Gastrocnemius medialis (tissue), 4 donors: ENCODE results near the gene CCNB1IP1. TPM values are rescaled to one million over a fixed set of nuclear protein-coding genes. Genes with fewer than 3 reads are reported as not detected.
"Not testable (repeated sequence)": the region's sequence is repeated elsewhere in the genome, so short reads cannot be mapped to it uniquely, and the experiment has no call there.

Experiments
- ATAC-seq, 2 donors: fragments of 150-250 bp; one replicate each; pipeline ENCODE4 v1.9.1; 2016
- DNase-seq, 2 donors: peaks; one replicate each; pipeline ENCODE4 v3.0.0-alpha.2; 2019
- H3K27ac ChIP-seq, 4 donors: fragments of 200-600 bp; sonication (generic); 1 replicate in 1 of 4; 2 replicates in 3 of 4; pipeline ENCODE4 v1.5.1; 2016 to 2018; ENCODE audit warnings: mild to moderate bottlenecking in 2 of 4, moderate library complexity in 1 of 4
- H3K27me3 ChIP-seq, 3 donors: fragments of 200-600 bp; sonication (generic) in 2 of 3; 1 replicate in 1 of 3; 2 replicates in 2 of 3; pipeline versions ENCODE4 v1.5.1 to v1.6.0; 2016 to 2019; ENCODE audit warnings: mild to moderate bottlenecking in 1 of 3, moderate library complexity in 1 of 3
- H3K36me3 ChIP-seq, 2 donors: fragments of 200-600 bp; sonication (generic) in 1 of 2; one replicate each; pipeline ENCODE4 v1.5.1; 2017 to 2018
- H3K4me1 ChIP-seq, 2 donors: fragments of 200-600 bp; sonication (generic) in 1 of 2; one replicate each; pipeline ENCODE4 v1.5.1; 2016 to 2017; ENCODE audit warnings: mild to moderate bottlenecking in 2 of 2
- H3K4me3 ChIP-seq, 4 donors: fragments of 200-600 bp; sonication (generic) in 3 of 4; 1 replicate in 1 of 4; 2 replicates in 3 of 4; pipeline ENCODE4 v1.5.1; 2016 to 2019; ENCODE audit warnings: mild to moderate bottlenecking in 2 of 4
- H3K9me3 ChIP-seq, 3 donors: fragments of 200-600 bp; sonication (generic) in 2 of 3; 1 replicate in 1 of 3; 2 replicates in 2 of 3; pipeline ENCODE4 v1.5.1; 2016 to 2019
- CTCF ChIP-seq, 5 experiments: fragments of 450-650 bp in 3 of 5; fragments of 200-600 bp in 2 of 5; sonication (generic) in 2 of 5; IDR thresholded peaks in 4 of 5; conservative IDR thresholded peaks in 1 of 5; 1 replicate in 4 of 5; 2 replicates in 1 of 5; pipeline ENCODE4 v1.5.1; 2016 to 2019; ENCODE audit warnings: antibody characterized with exemption in 5 of 5, mild to moderate bottlenecking in 3 of 5, moderate library complexity in 3 of 5
- POLR2A ChIP-seq, 2 donors: fragments of 450-650 bp; IDR thresholded peaks; one replicate each; pipeline ENCODE4 v1.6.1; 2017; ENCODE audit warnings: antibody characterized with exemption in 2 of 2, mild to moderate bottlenecking in 2 of 2, moderate library complexity in 2 of 2
- in situ Hi-C, 4 donors: fragments of 200-750 bp; cut with MboI; loops; one replicate each; pipeline versions ENCODE4 v1.15.0 to v1.8.0; 2017; ENCODE audit warnings: low sequenced_read_pairs in 4 of 4
- intact Hi-C: fragments of 100-400 bp; cut with DNase I; formaldehyde crosslinking; loops from one replicate; pipeline ENCODE4 v1.15.1; 2023; ENCODE audit warnings: low total_unique reads
- total RNA-seq, 4 donors: library from RNA; depleted of rRNA; stranded (reverse); fragments of >200 nt; gene quantifications; one replicate each; pipeline versions ENCODE4 v1.1.0 to v1.2.3, GENCODE V29; 2016

The CCNB1IP1 gene
- total RNA-seq, 4 donors from 2014 or later: 15.7 to 42.9 (median 30.2) TPM

GRCh38 chr14:20343092-20343861, 10.2 kb upstream of the CCNB1IP1 start, which contains the start of gene PARP2:
TSS of gene PARP2 (plus strand) at chr14:20343635. CDS start at chr14:20343642, 7 bp downstream.
- peaks cover 0 to 12% of the 10 kb centered on the region in 2 donors for H3K36me3 ChIP-seq
- no peaks in the 10 kb centered on the region for H3K27me3 ChIP-seq
- peaks cover 5 to 10% of the 10 kb centered on the region in 2 donors for H3K4me1 ChIP-seq
- TF ChIP-seq CTCF (IDR thresholded peaks at IDR 0.05 in 4 of 5, conservative IDR thresholded peaks at IDR 0.05 in 1 of 5) (no peak), POLR2A (IDR thresholded peaks at IDR 0.05) (peak; percentile 90 to 97)
- peak; percentile 97 to 98 for DNase-seq
- peak; percentile 96 to 97 for ATAC-seq
- in situ Hi-C loops (loop anchor here (10.0 to 25.0 kb wide), 4 partner anchors 119 to 644 kb away; partner anchors contain the start of genes APEX1 (in 3 of the 4), OSGEP (in 3 of the 4), PIP4P1 (in 3 of the 4) and PNP (in 3 of the 4)), intact Hi-C loops (loop anchor here (1.0 to 10.0 kb wide), 6 partner anchors 10 to 762 kb away; partner anchors contain the start of genes CCNB1IP1, PIP4P1, TEP1 and TMEM253)
- no peaks in the 10 kb centered on the region for H3K9me3 ChIP-seq
- peak within 1 kb of the TSS; percentile 74 to 83 (median 78) for H3K4me3 ChIP-seq
- H3K27ac ChIP-seq: peak within 1 kb of the TSS; percentile 88 to 94 (median 92)

- intact Hi-C loops (loop anchor here (2.0 to 10.0 kb wide), 3 partner anchors 271 to 763 kb away; partner anchors contain the start of gene TMEM253), in situ Hi-C loops (loop anchor here (10.0 to 25.0 kb wide), 4 partner anchors 121 to 646 kb away; partner anchors contain the start of genes APEX1 (in 3 of the 4), OSGEP (in 3 of the 4), PIP4P1 (in 3 of the 4) and PNP (in 3 of the 4))
- H3K27ac ChIP-seq: peak overlapping the region; percentile 88 to 94 (median 92)
- no peak for TF ChIP-seq POLR2A (IDR thresholded peaks at IDR 0.05)
- TF ChIP-seq CTCF (IDR thresholded peaks at IDR 0.05 in 4 of 5, conservative IDR thresholded peaks at IDR 0.05 in 1 of 5): no peak
- peak overlapping the region in 3 of 4 donors; percentile 78 to 83 (median 79) for H3K4me3 ChIP-seq
- no peaks in the 10 kb centered on the region for H3K27me3 ChIP-seq
- peaks cover 5 to 10% of the 10 kb centered on the region in 2 donors for H3K4me1 ChIP-seq
- DNase-seq (no peak), ATAC-seq (no peak)
- no peaks in the 10 kb centered on the region for H3K9me3 ChIP-seq
- peaks cover 0 to 5% of the 10 kb centered on the region in 2 donors for H3K36me3 ChIP-seq
These were observed 8.6 kb upstream of the CCNB1IP1 start for GRCh38 chr14:20341646-20342045.

- H3K4me3 ChIP-seq, H3K36me3 ChIP-seq, H3K27me3 ChIP-seq, DNase-seq, ATAC-seq, H3K9me3 ChIP-seq, H3K27ac ChIP-seq: not testable (repeated sequence)
- intact Hi-C loops (loop anchor here (5.0 to 10.0 kb wide), 2 partner anchors 271 to 764 kb away; partner anchors contain the start of gene TMEM253), in situ Hi-C loops (loop anchor here (10.0 to 25.0 kb wide), 4 partner anchors 121 to 646 kb away; partner anchors contain the start of genes APEX1 (in 3 of the 4), OSGEP (in 3 of the 4), PIP4P1 (in 3 of the 4) and PNP (in 3 of the 4))
- H3K4me1 ChIP-seq: peaks cover 5 to 10% of the 10 kb centered on the region in 2 donors
These were observed 8.0 kb upstream of the CCNB1IP1 start for GRCh38 chr14:20341032-20341431.

GRCh38 chr14:20334017-20334416, 938 bp upstream of the CCNB1IP1 start:
- Histone ChIP-seq H3K4me1 (peaks cover 10 to 16% of the 10 kb centered on the region in 2 donors), H3K36me3 (no peaks in the 10 kb centered on the region), H3K4me3 (no peak overlapping the region), H3K9me3 (no peaks in the 10 kb centered on the region), H3K27me3 (no peaks in the 10 kb centered on the region), H3K27ac (peak overlapping the region; percentile 85 to 91 (median 88))
- intact Hi-C loops: loop anchor here (5.0 to 10.0 kb wide), 2 partner anchors 651 to 933 kb away; partner anchors contain the start of genes HNRNPC and METTL17
- in situ Hi-C loops: loop anchor here (10.0 to 25.0 kb wide), 4 partner anchors 128 to 653 kb away; partner anchors contain the start of genes APEX1 (in 3 of the 4), OSGEP (in 3 of the 4), PIP4P1 (in 3 of the 4) and PNP (in 3 of the 4)
- no peak for TF ChIP-seq POLR2A (IDR thresholded peaks at IDR 0.05)
- TF ChIP-seq CTCF (IDR thresholded peaks at IDR 0.05 in 4 of 5, conservative IDR thresholded peaks at IDR 0.05 in 1 of 5): no peak
- ATAC-seq (no peak), DNase-seq (no peak)
